HG03095 (cell line): ENCODE data around the gene SMAP1.

ENCODE experiments used
- ATAC-seq: cut with Tn5 transposase; IDR thresholded peaks from one replicate; pipeline ENCODE4 v1.9.1; 2021; ENCODE audit warnings: moderate library complexity; ENCODE audit not compliant: unreplicated experiment

SMAP1 gene

GRCh38 chr6:70667711-70668498 is at the start of gene SMAP1:
SMAP1 (plus strand) TSS chr6:70667883; CDS start chr6:70668024, 141 bp downstream.
- ATAC-seq: peak; percentile 93

- no peak for ATAC-seq
Observed at GRCh38 chr6:70620746-70621145, 46.9 kb upstream of the SMAP1 start.

GRCh38 chr6:70622461-70622860 is 45.2 kb upstream of the SMAP1 start:
- no peak for ATAC-seq

- no peak for ATAC-seq
Observed at GRCh38 chr6:70625436-70625835, 42.2 kb upstream of the SMAP1 start.

GRCh38 chr6:70627500-70628254 is 40.0 kb upstream of the SMAP1 start:
- no peak for ATAC-seq

GRCh38 chr6:70629929-70630328 is 37.8 kb upstream of the SMAP1 start:
- no peak for ATAC-seq

- no peak for ATAC-seq
Observed at GRCh38 chr6:70633870-70634269, 33.8 kb upstream of the SMAP1 start.

- no peak for ATAC-seq
Observed at GRCh38 chr6:70636596-70636995, 31.1 kb upstream of the SMAP1 start.

- ATAC-seq: no peak
Observed at GRCh38 chr6:70638468-70638867, 29.2 kb upstream of the SMAP1 start.

- ATAC-seq: peak; percentile 66
Observed at GRCh38 chr6:70651326-70651905, 16.3 kb upstream of the SMAP1 start.

- no peak for ATAC-seq
Observed at GRCh38 chr6:70652216-70652615, 15.5 kb upstream of the SMAP1 start.

- no peak for ATAC-seq
Observed at GRCh38 chr6:70657706-70658105, 10.0 kb upstream of the SMAP1 start.

- ATAC-seq: no peak
Observed at GRCh38 chr6:70663881-70664466, 3.7 kb upstream of the SMAP1 start.

- no peak for ATAC-seq
Observed at GRCh38 chr6:70666706-70667105, 977 bp upstream of the SMAP1 start.

GRCh38 chr6:70667256-70667710 is 400 bp upstream of the SMAP1 start:
- peak; percentile 2 for ATAC-seq

- ATAC-seq: no peak
Observed at GRCh38 chr6:70668499-70668812, 773 bp downstream of the SMAP1 start.

GRCh38 chr6:70669133-70669532 is 1.4 kb downstream of the SMAP1 start:
- no peak for ATAC-seq

- no peak for ATAC-seq
Observed at GRCh38 chr6:70672549-70672948, 4.9 kb downstream of the SMAP1 start.

GRCh38 chr6:70673054-70673453 is 5.4 kb downstream of the SMAP1 start:
- no peak for ATAC-seq

- ATAC-seq: no peak
Observed at GRCh38 chr6:70673601-70674000, 5.9 kb downstream of the SMAP1 start.

GRCh38 chr6:70675822-70676221 is 8.1 kb downstream of the SMAP1 start:
- ATAC-seq: no peak

GRCh38 chr6:70676821-70677220 is 9.1 kb downstream of the SMAP1 start:
- no peak for ATAC-seq
